ENCODE measurements around the gene UBAC2.
"Not testable (repeated sequence)": the region's sequence is repeated elsewhere in the genome, so short reads cannot be mapped to it uniquely, and the experiment has no call there.

Gene UBAC2

DNA sequence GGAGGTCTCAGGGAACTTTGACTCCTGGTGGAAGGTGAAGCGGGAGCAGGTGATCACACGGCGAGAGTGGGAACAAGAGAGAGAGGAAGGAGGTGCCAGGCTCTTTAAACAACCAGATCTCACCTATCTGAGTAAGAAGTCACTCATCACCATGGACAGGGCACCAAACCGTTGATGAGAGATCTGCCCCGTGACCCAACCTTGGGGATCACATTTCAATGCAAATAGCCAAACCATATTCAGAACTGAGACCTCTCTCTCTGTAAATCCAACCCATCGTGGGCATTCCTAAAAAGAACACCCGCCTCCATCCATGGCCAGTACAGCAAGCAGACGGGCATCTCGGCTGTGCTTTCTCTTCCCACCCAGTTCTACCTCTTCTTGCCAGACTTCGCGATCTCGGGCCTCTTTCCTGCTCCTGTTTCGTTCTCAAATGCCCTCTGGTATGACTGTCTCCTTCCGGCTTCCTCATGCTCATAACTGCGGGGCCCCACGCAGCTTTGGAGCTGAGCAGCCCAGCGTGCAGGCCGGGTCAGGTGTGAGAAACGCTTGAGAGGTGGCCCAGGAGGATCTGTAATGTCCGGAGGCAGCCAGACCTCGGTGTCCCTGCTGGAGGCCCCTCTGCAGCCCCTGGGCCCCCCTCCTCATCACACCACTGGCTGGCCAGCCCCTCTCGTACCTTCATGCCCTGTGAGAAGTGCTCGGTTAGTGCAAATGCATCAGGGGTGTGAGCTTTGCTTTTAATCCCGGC lies 203.5 kb downstream of the UBAC2 start:
- no peak for DNase-seq

DNA sequence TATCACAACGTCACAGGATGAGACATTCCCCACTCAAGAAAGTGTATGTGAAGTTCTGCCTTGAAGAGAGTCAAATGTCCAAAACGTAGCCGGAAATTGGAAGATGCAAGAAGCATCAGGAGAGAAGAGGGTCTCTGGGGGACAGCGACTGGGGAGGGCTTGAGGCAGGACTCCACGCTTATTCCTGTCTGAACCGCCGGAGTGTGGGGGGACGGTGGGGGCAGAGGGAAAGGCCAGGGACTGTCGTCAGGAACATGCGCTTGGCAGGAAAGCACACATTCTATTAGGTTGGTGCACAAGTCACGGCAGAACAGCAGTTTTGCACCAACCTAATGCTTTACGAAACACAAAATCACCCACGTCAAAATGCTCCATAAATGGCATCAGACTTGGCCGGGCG lies 205.3 kb downstream of the UBAC2 start:
- no peak for DNase-seq

DNA sequence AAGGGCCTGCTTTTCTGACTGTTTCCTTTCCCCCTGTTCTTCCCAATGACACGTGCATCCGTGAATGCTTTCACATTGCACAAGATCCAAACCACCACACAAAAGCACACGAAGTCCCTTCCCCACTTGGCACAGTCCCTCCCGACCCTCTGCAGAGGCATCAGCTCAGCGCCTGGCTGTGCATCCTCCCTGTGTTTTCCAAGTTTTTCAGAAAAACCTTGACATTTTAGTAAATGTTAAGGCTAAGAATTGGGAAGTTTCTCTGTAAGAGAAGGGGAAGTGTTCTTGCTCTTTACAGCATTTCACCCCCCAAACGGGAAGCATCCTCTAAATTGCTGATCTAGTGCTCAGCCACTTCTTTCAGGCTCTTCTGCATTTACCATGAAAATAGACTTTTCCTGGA lies 206.1 kb downstream of the UBAC2 start:
- no peak for DNase-seq

DNA sequence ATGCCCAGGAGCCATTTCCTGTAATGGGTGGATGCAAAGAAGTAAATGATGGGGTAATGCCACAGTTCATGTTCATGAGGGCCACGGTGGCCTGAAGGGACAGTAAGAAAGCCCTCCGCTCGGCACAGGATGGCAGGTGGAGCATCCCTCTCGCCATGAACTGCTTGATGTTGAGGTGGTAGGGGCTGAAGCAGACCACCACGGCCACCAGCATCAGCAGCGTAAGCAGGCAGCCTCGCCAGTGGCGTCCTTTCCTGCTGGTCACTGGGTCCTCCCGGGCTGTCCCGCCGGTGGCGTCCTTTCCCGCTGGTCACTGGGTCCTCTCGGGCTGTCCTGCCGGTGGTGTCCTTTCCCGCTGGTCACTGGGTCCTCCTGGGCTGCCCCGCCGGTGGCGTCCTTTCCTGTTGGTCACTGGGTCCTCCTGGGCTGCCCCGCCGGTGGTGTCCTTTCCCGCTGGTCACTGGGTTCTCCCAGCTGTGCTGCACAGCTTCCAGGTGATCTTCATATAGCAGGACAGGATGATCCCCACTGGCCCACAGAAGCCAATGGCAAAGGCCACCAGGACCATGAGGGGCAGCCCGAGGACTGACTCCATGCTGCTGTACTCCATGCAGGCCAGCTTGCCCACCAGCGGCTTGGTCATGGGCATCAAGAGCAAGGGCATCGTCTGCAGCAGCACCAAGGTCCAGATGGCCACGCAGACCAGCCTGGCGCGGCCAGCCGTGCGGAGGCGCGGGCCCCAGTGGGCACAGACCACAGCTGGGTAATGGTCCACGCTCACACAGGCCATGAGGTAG lies 207.4 kb downstream of the UBAC2 start:
- DNase-seq = no peak

DNA sequence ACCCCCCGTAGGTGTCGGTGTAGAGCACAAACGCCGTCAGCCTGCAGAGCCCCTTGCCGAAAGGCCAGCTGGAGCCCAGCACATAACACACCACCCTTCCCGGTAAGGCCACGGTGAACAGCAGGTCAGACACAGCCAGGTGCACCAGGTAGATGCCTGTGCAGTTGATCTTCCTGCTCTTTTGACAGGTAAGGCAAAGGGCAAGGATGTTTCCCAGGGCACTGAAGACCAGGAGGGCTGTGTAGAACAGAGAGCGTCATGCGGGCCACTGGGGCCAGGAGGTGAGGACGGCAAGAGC lies 208.0 kb downstream of the UBAC2 start:
- DNase-seq = no peak

DNA sequence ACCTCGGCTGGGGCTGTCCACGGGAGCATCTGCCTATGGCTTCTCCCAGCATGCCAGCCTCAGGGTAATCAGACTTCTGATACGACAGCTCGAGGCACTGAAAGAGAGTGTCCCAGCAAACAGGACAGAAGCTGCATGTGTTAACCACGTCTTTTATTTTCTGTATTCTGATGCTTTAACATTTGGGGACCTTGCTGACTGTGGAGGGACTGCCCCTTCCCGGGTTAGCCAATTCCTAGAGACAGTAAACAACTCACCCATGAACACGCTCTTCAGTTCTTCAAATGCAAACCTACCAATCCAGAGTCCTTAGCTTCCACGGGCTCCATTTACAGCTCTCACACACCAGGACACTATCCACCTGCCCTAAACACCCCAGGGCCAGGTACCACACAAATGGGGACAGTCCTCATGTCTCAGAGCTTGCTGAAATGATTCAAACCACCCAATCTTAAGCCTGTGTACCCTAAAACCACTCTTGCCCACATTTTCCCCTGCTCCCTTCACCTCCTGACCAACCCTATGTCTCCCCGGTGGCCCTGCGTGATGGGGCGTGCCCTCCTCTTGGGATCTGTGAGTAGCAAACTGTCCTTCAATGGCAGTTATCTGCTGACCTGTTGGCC lies 208.9 kb downstream of the UBAC2 start:
- not testable (repeated sequence) for DNase-seq

DNA sequence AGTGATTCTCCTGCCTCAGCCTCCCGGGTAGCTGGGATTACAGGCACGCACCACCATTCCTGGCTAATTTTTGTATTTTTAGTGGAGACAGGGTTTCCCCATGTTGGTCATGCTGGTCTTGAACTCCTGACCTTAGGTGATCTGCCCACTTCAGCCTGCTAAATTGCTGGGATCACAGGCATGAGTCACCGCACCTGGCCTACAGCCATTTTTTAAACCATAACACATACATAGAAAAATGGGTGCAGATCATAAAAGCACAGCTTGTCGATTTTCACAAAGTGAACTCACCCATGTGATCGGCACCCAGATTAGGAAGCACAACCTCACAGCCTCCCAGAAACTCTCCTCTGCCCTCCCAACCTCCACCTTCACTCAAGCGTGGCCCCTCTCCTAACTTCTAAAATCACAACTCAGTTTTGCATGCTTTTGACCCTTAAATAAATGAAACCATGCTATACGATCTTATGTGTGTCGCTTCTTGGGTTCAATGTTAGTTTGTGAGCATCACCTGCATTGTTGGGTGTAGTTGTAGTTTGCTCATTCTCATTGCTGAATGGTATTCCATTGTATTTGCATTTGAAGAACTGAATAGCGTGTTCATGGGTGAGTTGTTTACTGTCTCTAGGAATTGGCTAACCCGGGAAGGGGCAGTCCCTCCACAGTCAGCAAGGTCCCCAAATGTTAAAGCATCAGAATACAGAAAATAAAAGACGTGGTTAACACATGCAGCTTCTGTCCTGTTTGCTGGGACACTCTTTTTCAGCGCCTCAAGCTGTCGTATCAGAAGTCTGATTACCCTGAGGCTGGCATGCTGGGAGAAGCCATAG lies 210.2 kb downstream of the UBAC2 start:
- not testable (repeated sequence) for DNase-seq

DNA sequence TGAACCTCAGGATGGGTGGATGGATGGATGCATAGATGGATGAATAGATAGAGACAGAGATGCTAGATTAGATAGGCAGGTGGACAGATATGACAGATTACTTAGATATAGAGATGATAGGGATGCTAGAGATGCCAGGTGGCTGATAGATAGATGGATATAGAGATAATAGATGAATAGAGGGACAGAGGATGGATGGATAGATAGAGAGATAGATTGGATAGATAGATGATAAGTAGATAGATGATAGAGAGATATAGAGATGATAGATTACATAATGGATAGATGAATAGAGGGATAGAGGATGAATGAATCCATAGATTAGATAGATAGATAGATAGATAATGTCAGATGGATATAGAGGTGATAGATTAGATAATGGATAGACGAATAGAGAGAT lies 212.2 kb downstream of the UBAC2 start:
- no peak for DNase-seq

DNA sequence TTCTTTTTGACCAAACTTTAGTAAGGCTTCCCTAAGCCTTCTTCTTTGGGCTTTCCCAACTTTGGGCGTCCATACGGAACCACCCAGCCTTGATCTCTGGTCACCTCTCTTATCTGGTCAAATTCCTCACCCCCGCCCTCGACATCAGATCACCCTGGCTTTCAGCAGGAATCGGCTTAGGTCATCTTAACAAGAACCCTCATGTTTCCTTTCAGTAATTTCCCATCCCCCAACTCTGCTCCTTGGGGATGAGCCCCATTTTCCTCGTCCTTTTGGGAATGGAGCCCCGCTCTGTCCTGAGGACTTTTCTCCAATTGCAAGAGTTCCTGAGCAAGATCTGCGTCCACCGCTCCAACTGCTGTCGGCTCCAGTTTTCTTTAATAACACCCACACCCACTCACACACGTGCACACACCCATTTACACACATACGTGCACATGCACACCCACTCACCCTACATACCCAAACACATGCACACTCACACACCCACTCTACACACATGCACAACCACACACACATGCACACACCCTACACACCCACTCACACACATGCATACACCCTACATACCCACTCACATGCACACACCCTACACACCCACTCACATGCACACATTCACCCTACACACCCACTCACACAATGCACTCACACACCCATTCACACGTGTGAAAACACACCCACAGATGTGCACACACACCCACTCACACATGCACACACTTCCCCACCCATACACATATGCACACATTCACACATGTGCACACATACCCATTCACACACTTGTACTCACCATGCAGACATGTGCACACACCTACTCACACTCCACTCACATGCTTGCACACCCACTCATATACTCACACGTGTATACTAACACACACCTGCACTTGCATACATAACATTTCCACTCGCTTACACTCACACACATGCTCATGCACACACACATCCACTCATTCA lies 213.7 kb downstream of the UBAC2 start:
- DNase-seq = no peak

DNA sequence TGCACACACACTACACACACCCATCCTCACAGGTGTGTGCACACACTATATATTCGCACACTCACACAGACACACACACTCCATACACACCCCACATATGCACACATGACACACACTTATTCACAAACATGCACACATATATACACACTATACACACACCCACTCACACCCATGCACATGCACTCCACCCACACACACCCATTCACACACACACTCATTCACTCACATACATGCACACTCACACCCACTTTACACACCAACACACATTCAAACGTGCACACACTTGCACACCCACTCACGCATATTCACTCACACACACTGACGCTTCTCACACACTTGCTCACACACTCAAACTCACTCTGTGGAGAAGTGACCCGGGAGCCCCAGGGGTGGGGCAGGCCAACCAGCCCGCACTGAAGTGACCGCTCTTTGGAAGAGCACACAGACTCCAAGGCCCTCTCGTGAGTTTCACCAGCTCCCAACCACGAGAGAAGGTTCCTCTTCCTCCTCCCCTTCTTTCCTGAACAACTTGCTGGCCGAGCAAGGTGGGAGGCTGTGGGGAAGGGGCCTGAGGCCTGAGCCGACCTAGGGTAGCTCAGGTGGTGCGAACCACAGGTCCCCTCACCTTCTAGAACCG lies 214.5 kb downstream of the UBAC2 start:
- DNase-seq = no peak

DNA sequence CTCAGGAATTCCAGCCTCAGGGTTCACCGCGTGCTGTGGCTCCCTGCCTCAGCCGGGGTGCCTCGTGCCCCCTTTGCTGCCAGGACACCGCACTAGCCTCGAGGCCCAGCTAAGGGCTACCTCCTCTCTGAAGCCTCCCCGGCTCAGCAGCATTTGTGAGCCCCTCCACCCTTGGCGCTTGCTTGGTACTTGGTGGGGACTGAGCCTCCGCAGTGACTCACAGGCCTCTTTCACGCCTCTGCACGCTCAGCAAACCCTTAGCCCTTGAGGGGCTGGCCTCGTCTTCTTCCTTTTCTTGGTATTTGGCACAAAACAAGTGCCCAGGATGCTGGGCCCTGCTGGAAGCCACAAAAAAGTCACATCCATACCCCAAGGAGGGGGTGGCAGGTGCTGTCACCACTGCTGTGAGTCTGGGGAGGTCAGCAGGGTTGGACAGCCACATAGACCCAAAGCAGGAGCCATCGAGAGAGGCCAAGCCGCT lies 215.2 kb downstream of the UBAC2 start:
- DNase-seq = peak; percentile 21

DNA sequence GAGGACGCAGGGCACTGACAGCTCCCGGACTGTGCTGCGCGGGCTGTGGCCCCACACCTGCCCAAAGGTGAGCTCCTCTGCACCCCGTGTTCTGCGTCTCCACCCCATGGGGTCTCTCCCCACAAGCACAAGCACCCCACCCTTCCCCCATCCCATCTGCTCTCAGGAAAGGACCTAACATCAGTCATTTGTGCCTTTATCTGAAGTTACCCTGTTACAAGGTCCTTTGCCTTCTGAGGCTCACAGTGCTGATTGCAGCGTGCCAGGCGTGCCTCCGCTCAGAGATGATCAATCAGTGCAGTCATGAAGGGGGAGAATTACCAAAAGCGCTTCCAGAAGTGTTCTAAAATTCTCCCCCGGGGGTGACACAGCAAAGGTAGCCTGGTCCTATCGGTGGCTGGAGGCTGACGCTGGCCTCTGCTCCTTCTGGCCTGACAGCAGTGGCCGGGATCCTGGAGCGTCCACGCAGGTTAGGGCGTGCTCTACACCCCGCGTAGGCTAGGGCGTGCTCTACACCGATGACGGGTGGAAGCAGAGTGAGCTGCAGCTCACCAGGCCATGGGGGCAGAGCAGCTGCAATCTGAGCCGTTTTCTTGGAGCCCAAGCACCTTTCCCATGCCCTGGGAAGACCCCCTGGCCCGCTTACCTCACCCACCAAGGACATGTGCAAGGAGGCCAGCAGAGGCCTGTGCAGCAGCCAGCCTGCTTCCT lies 215.9 kb downstream of the UBAC2 start:
- no peak for DNase-seq

DNA sequence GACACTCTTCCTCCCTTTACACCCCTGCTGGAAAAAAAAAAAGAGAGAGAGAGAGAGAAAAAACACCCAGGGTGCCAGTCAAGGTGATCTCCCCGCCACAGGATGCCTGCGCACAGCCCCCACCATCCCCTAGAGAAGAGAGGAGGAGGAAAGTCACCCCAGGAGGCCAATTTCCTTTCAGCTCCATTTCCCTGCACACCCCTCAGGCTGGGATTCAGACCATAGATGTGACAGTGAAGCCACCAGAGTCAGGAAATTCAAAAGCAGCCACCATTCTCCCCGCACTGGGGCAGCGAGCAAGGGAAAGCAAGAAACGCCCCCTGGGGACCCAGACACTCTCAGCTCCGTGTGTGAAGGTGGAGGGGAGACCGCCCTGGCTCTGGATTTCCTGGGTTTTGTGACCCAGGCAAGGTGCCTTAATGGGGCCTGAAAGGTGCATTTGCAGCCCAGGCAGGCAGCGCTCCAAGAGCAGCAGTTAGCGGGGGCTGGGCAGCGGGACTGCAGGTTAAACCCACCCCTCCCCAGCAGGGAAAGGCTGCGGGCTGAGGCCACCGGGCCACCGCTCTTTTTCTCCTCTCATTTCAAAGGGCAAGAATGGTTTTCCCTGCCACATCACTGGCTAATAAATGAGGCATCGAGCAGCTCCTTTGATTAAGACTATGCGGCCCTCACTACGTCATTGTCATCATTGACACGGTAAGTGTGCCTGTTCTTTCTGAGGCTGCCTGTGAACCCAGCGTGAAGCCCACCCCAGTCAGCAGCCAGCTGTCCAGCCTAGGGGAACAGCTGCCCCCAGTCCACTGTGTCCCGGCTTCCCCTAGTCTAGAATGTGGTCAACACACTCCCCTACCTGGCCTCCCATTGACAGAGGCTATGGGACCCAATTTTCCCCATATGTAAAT lies 216.8 kb downstream of the UBAC2 start:
- no peak for DNase-seq

DNA sequence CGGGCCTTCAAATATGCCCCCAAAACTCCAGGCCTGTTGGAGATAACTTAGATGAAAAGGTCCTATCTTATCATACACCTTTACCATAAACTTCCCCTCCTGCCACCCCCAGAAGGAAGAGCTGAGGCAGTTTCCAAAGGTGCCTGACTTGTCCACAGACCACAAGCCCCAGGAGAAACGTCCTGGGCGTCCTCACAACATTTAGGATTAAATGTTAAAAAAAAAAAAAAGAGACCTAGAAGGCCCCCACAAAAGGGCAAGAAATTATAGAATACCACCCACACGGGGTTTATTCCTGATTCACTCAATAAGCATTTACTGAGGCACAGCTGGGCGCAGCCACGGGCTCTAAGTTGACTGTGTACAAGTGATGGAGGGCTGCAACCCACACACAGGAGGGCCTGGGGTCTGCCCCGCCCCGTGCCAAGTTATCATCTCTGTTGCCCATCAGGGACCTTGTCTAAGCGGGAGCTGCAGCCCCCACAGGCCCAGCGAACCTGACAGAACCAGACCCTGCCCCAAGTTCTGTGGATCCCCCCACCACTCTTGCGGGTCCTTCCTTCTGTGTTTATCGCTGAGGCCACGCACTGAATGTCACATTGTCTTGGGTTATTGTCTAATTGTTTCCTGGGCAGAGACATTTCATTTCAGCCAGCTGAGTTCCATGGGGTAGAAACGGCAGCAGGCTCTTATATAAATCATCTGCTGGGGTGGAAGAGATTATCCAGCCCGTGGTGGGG lies 217.6 kb downstream of the UBAC2 start:
- no peak for DNase-seq

DNA sequence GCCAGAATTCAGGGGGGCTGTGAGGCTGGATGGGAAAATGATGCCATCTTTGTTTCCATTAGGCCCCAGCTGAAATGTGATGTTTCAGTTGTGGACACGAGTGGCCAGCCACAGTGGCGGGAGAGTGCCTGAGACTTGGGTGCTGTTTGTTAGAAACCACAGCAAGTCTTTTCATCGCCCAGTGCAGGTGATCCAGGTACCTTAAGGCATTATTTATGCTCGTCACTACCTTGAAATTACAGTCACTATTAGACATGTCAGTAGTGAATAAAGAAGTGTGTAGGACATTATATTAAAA lies 218.1 kb downstream of the UBAC2 start:
- DNase-seq = no peak

DNA sequence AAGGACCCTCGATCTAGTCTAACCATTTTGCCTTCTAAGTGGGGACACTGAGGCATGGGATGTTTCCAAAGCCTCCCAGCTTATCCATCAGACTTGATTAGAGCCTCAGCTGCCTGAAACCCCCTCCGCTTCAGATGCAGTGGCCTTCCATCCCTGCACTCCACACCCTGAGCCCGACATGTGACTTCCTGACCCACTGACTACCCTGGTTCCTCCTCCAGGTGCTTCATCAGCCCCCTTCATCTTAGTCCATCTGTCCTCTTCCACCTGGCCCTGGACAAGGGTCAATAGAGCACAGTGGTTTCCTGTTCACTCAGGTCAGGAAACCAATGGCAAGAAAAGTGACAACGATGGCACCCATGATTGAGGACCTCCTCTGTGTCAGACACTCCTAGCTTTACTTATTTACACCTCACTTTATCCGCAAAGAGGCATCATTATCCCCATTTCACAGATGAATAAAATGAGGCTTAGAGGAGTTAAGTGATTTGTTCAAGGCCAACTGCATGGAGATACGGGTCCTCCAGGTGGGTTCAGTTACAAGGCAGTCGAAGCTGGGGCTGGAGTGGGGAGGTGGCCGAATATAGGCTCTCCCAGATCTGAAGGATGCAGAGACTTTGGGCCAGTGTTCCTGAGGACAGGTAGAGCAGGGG lies 219.1 kb downstream of the UBAC2 start:
- no peak for DNase-seq

DNA sequence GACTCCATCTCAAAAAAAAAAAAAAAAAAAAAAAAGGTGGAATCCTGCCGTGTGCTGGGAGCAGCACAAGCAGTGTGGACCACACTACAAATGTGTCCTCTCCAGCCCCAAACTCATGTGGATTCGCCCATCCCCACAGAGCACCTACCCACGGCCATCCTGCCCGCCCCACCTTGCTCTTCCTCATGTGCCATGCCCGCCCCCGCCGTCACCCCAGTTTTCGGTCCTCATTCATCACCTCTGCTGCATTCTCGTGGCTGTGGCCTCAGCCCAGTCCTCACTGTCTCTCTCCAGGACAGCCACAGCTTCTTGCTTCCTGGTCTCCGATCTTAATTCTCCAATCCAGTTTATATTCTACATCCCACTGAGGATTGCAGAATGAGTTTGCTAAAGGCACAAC lies 220.6 kb downstream of the UBAC2 start:
- no peak for DNase-seq

DNA sequence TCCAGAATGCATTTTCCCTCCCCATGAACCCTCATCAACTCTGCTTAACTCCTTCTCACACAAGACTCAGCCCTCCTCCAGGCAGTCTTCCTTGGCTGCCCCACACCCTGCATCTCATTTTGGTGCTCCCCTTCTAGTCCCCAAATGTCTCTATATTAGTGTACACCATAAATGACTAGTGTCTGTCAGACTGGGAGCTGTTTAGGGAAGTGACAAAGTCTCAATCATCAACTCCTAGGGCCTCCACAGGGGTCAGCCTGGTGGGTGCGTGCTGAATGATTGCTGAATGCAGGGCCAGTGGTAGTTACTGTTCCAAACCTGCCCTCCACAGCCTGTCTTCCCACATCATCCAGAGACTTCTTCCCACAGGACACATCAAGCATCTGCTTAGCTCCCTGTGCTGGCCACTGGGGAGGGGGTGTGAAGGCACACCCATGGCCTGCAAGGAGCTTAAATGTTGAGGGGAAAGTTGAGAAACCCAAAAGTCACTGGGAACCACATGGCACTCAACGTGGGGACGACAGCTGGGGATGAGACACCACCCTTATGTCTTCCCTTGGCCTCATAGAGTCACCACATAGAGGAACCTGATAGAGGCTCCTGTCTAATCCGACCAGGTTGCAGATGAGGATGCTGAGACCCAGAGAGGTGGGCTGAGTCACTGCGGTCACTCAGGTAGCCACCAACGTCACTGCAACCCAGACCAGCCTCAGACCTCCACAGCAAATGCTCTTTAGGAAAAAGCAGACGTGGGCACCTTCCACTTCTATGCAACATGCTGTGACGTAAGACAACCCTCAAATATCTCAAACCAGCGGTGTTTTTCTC lies 221.3 kb downstream of the UBAC2 start:
- peak; percentile 36 for DNase-seq
